Measurements from ENCODE around the gene KLF4. TPM values are rescaled to one million over a fixed set of nuclear protein-coding genes. Genes with fewer than 3 reads are reported as not detected.
"Not testable (repeated sequence)": the region's sequence is repeated elsewhere in the genome, so short reads cannot be mapped to it uniquely, and the experiment has no call there.

KLF4 gene
- total and polyA plus RNA-seq, 3 experiments from 2014 or later = 0.31 to 0.37 TPM; not detected in 1

- Histone ChIP-seq H3K9me3 (ENCODE audit: low read length) (no peaks in the 10 kb centered on the region), H3K4me3 (ENCODE audit: low read length) (no peak overlapping the region), H3K27ac (ENCODE audit: low read depth, low read length) (no peak overlapping the region), H3K4me1 (ENCODE audit: insufficient read depth, low read length) (no peaks in the 10 kb centered on the region), H3K36me3 (ENCODE audit: insufficient read depth, low read length) (no peaks in the 10 kb centered on the region), H3K27me3 (ENCODE audit: insufficient read depth, low read length, poor library complexity, severe bottlenecking) (no peaks in the 10 kb centered on the region)
- Mint-ChIP-seq H3K36me3 (no peaks in the 10 kb centered on the region), H3K4me1 (no peaks in the 10 kb centered on the region), H3K27me3 (peaks cover 0 to 8% of the 10 kb centered on the region in 2 donors), H3K4me3 (no peak overlapping the region), H3K27ac (no peak overlapping the region), H3K9me3 (no peaks in the 10 kb centered on the region)
- ChIA-PET CTCF (no interaction called here), POLR2A (no interaction called here)
- DNase-seq = no peak
Measured at GRCh38 chr9:107513464-107514100, 24.0 kb upstream of the KLF4 start.

- Mint-ChIP-seq H3K27ac (no peak overlapping the region), H3K27me3 (peaks cover 5 to 14% of the 10 kb centered on the region in 2 donors), H3K36me3 (no peaks in the 10 kb centered on the region), H3K4me1 (no peaks in the 10 kb centered on the region), H3K4me3 (no peak overlapping the region), H3K9me3 (peaks cover 0 to 2% (median 0%) of the 10 kb centered on the region in 5 donors)
- POLR2A ChIA-PET = no interaction called here
- no peak for DNase-seq
- CTCF ChIA-PET = no interaction called here
- H3K9me3 ChIP-seq (ENCODE audit: low read length) = no peaks in the 10 kb centered on the region
- no peaks in the 10 kb centered on the region for H3K27me3 ChIP-seq (ENCODE audit: insufficient read depth, low read length, poor library complexity, severe bottlenecking)
- no peaks in the 10 kb centered on the region for H3K4me1 ChIP-seq (ENCODE audit: insufficient read depth, low read length)
- H3K4me3 ChIP-seq (ENCODE audit: low read length) = no peak overlapping the region
- H3K27ac ChIP-seq (ENCODE audit: low read depth, low read length) = no peak overlapping the region
- no peaks in the 10 kb centered on the region for H3K36me3 ChIP-seq (ENCODE audit: insufficient read depth, low read length)
Measured at GRCh38 chr9:107504585-107505455, 15.3 kb upstream of the KLF4 start.

- H3K4me3 ChIP-seq (ENCODE audit: low read length) = no peak overlapping the region
- no peaks in the 10 kb centered on the region for H3K36me3 ChIP-seq (ENCODE audit: insufficient read depth, low read length)
- no peak for DNase-seq
- Mint-ChIP-seq H3K4me1 (no peaks in the 10 kb centered on the region), H3K4me3 (no peak overlapping the region), H3K36me3 (no peaks in the 10 kb centered on the region), H3K27ac (no peak overlapping the region), H3K9me3 (peaks cover 0 to 2% (median 0%) of the 10 kb centered on the region in 5 donors), H3K27me3 (peaks cover 3 to 8% of the 10 kb centered on the region in 2 donors)
- CTCF ChIA-PET = no interaction called here
- POLR2A ChIA-PET = no interaction called here
- H3K27ac ChIP-seq (ENCODE audit: low read depth, low read length) = no peak overlapping the region
- no peaks in the 10 kb centered on the region for H3K9me3 ChIP-seq (ENCODE audit: low read length)
- no peaks in the 10 kb centered on the region for H3K27me3 ChIP-seq (ENCODE audit: insufficient read depth, low read length, poor library complexity, severe bottlenecking)
- H3K4me1 ChIP-seq (ENCODE audit: insufficient read depth, low read length) = no peaks in the 10 kb centered on the region
Measured at GRCh38 chr9:107502464-107502863, 12.9 kb upstream of the KLF4 start.

GRCh38 chr9:107500421-107501200 lies 11.0 kb upstream of the KLF4 start:
- H3K4me3 Mint-ChIP-seq; H3K4me1 Mint-ChIP-seq; POLR2A ChIA-PET; H3K4me3 ChIP-seq (ENCODE audit: low read length); H3K36me3 Mint-ChIP-seq; DNase-seq; H3K27ac ChIP-seq (ENCODE audit: low read depth, low read length); H3K4me1 ChIP-seq (ENCODE audit: insufficient read depth, low read length); H3K27me3 ChIP-seq (ENCODE audit: insufficient read depth, low read length, poor library complexity, severe bottlenecking); H3K27me3 Mint-ChIP-seq; H3K9me3 ChIP-seq (ENCODE audit: low read length); H3K9me3 Mint-ChIP-seq; CTCF ChIA-PET; H3K27ac Mint-ChIP-seq; H3K36me3 ChIP-seq (ENCODE audit: insufficient read depth, low read length): not testable (repeated sequence)

GRCh38 chr9:107496976-107497375 lies 7.4 kb upstream of the KLF4 start:
- no peak overlapping the region for H3K27ac Mint-ChIP-seq
- Histone ChIP-seq H3K27ac (ENCODE audit: low read depth, low read length) (no peak overlapping the region), H3K27me3 (ENCODE audit: insufficient read depth, low read length, poor library complexity, severe bottlenecking) (peaks cover 2% of the 10 kb centered on the region), H3K9me3 (ENCODE audit: low read length) (no peaks in the 10 kb centered on the region), H3K36me3 (ENCODE audit: insufficient read depth, low read length) (no peaks in the 10 kb centered on the region), H3K4me1 (ENCODE audit: insufficient read depth, low read length) (no peaks in the 10 kb centered on the region), H3K4me3 (ENCODE audit: low read length) (no peak overlapping the region)
- ChIA-PET POLR2A (no interaction called here), CTCF (no interaction called here)
- H3K4me1 Mint-ChIP-seq = no peaks in the 10 kb centered on the region
- no peaks in the 10 kb centered on the region for H3K36me3 Mint-ChIP-seq
- H3K27me3 Mint-ChIP-seq = peaks cover 11 to 27% of the 10 kb centered on the region in 2 donors
- DNase-seq = no peak
- peaks cover 0 to 2% (median 0%) of the 10 kb centered on the region in 5 donors for H3K9me3 Mint-ChIP-seq
- no peak overlapping the region for H3K4me3 Mint-ChIP-seq

GRCh38 chr9:107492381-107492970 lies 2.9 kb upstream of the KLF4 start:
- DNase-seq = no peak
- Histone ChIP-seq H3K27ac (ENCODE audit: low read depth, low read length) (no peak overlapping the region), H3K36me3 (ENCODE audit: insufficient read depth, low read length) (no peaks in the 10 kb centered on the region), H3K27me3 (ENCODE audit: insufficient read depth, low read length, poor library complexity, severe bottlenecking) (peaks cover 12% of the 10 kb centered on the region), H3K4me1 (ENCODE audit: insufficient read depth, low read length) (no peaks in the 10 kb centered on the region), H3K9me3 (ENCODE audit: low read length) (no peaks in the 10 kb centered on the region), H3K4me3 (ENCODE audit: low read length) (no peak overlapping the region)
- Mint-ChIP-seq H3K4me1 (peaks cover 14 to 18% (median 15%) of the 10 kb centered on the region in 3 donors), H3K27me3 (peaks cover 42 to 50% of the 10 kb centered on the region in 2 donors), H3K36me3 (no peaks in the 10 kb centered on the region), H3K9me3 (peaks cover 0 to 7% (median 2%) of the 10 kb centered on the region in 5 donors), H3K4me3 (no peak overlapping the region), H3K27ac (peak overlapping the region in 1 of 8 donors; percentile 8)
- ChIA-PET CTCF (interaction anchor here (0.8 kb wide), 1 partner anchor 21 kb away, joined by 3 read pairs; no protein-coding TSS in a partner anchor), POLR2A (no interaction called here)

GRCh38 chr9:107491081-107492053 lies 1.8 kb upstream of the KLF4 start:
- peaks cover 0 to 7% (median 2%) of the 10 kb centered on the region in 5 donors for H3K9me3 Mint-ChIP-seq
- DNase-seq = no peak

More at GRCh38 chr9:107491081-107492053, 1.8 kb upstream of the KLF4 start:
- Mint-ChIP-seq H3K4me1 (peaks cover 14 to 21% (median 15%) of the 10 kb centered on the region in 3 donors), H3K27me3 (peaks cover 47 to 54% of the 10 kb centered on the region in 2 donors), H3K27ac (no peak overlapping the region), H3K36me3 (no peaks in the 10 kb centered on the region), H3K4me3 (peak overlapping the region in 6 of 7 donors; percentile 26 to 82 (median 55))
- Histone ChIP-seq H3K27ac (ENCODE audit: low read depth, low read length) (no peak overlapping the region), H3K27me3 (ENCODE audit: insufficient read depth, low read length, poor library complexity, severe bottlenecking) (peaks cover 12% of the 10 kb centered on the region), H3K9me3 (ENCODE audit: low read length) (no peaks in the 10 kb centered on the region), H3K36me3 (ENCODE audit: insufficient read depth, low read length) (no peaks in the 10 kb centered on the region), H3K4me1 (ENCODE audit: insufficient read depth, low read length) (no peaks in the 10 kb centered on the region), H3K4me3 (ENCODE audit: low read length) (no peak overlapping the region)
- CTCF ChIA-PET = no interaction called here
- POLR2A ChIA-PET = no interaction called here
